ENCODE measurements around the gene SLC25A23. TPM values are rescaled to one million over a fixed set of nuclear protein-coding genes. Genes with fewer than 3 reads are reported as not detected.

Gene SLC25A23
- total RNA-seq, 2 experiments from 2014 or later: 18.6 to 19.2 TPM

- no peak overlapping the region for H3K4me3 Mint-ChIP-seq
- DNase-seq (no peak), ATAC-seq (no peak)
- H3K9me3 Mint-ChIP-seq (ENCODE audit: low read depth): peaks cover 3% of the 10 kb centered on the region
- ChIA-PET POLR2A (interaction anchor here (0.9 to 1.0 kb wide), 3 partner anchors 18 to 443 kb away, joined by 3 to 5 read pairs (median 4); partner anchors contain the start of gene GTF2F1), CTCF (interaction anchor here (0.5 to 1.0 kb wide), 3 partner anchors 22 to 207 kb away, joined by 3 to 5 read pairs (median 4); no protein-coding TSS in a partner anchor)
- H3K27ac Mint-ChIP-seq: no peak overlapping the region
- intact Hi-C loops (cut with DNase I, micrococcal nuclease): no loop called here
- H3K36me3 Mint-ChIP-seq (ENCODE audit: low read depth): peaks cover 60% of the 10 kb centered on the region
- H3K27me3 Mint-ChIP-seq: no peaks in the 10 kb centered on the region
- peaks cover 31% of the 10 kb centered on the region for H3K4me1 Mint-ChIP-seq
Observed at GRCh38 chr19:6421075-6422014, 38.2 kb downstream of the SLC25A23 start.

- intact Hi-C loops (cut with DNase I, micrococcal nuclease): no loop called here
- POLR2A ChIA-PET: no interaction called here
- H3K27ac Mint-ChIP-seq: no peak overlapping the region
- peaks cover 22% of the 10 kb centered on the region for H3K4me1 Mint-ChIP-seq
- CTCF ChIA-PET: no interaction called here
- no peaks in the 10 kb centered on the region for H3K9me3 Mint-ChIP-seq (ENCODE audit: low read depth)
- H3K36me3 Mint-ChIP-seq (ENCODE audit: low read depth): peaks cover 70% of the 10 kb centered on the region
- no peaks in the 10 kb centered on the region for H3K27me3 Mint-ChIP-seq
- ATAC-seq: no peak
- H3K4me3 Mint-ChIP-seq: no peak overlapping the region
- no peak for DNase-seq
Observed at GRCh38 chr19:6418562-6418932, 41.0 kb downstream of the SLC25A23 start.

- CTCF ChIA-PET: no interaction called here
- Mint-ChIP-seq H3K27me3 (no peaks in the 10 kb centered on the region), H3K4me3 (no peak overlapping the region), H3K27ac (no peak overlapping the region), H3K9me3 (ENCODE audit: low read depth) (no peaks in the 10 kb centered on the region), H3K4me1 (peaks cover 17% of the 10 kb centered on the region), H3K36me3 (ENCODE audit: low read depth) (peaks cover 65% of the 10 kb centered on the region)
- DNase-seq: no peak
- intact Hi-C loops (cut with DNase I, micrococcal nuclease): no loop called here
- ATAC-seq: no peak
- POLR2A ChIA-PET: interaction anchor here (1.0 kb wide), 1 partner anchor 7 kb away, joined by 3 read pairs; no protein-coding TSS in a partner anchor
Observed at GRCh38 chr19:6417713-6418561, 41.7 kb downstream of the SLC25A23 start.

GRCh38 chr19:6416658-6417405 is 42.8 kb downstream of the SLC25A23 start:
- intact Hi-C loops (cut with DNase I, micrococcal nuclease): no loop called here
- CTCF ChIA-PET: no interaction called here
- Mint-ChIP-seq H3K9me3 (ENCODE audit: low read depth) (no peaks in the 10 kb centered on the region), H3K27ac (no peak overlapping the region), H3K27me3 (no peaks in the 10 kb centered on the region), H3K4me3 (no peak overlapping the region), H3K36me3 (ENCODE audit: low read depth) (peaks cover 54% of the 10 kb centered on the region), H3K4me1 (peaks cover 5% of the 10 kb centered on the region)
- POLR2A ChIA-PET: interaction anchor here (1.0 kb wide), 1 partner anchor 8 kb away, joined by 3 read pairs; no protein-coding TSS in a partner anchor
- no peak for DNase-seq
- ATAC-seq: no peak

GRCh38 chr19:6415591-6416190 is 43.9 kb downstream of the SLC25A23 start:
- CTCF ChIA-PET: no interaction called here
- ATAC-seq: no peak
- Mint-ChIP-seq H3K9me3 (ENCODE audit: low read depth) (no peaks in the 10 kb centered on the region), H3K36me3 (ENCODE audit: low read depth) (peaks cover 46% of the 10 kb centered on the region), H3K27me3 (no peaks in the 10 kb centered on the region), H3K4me3 (no peak overlapping the region), H3K27ac (no peak overlapping the region), H3K4me1 (peaks cover 2% of the 10 kb centered on the region)
- no peak for DNase-seq
- POLR2A ChIA-PET: interaction anchor here (0.6 kb wide), 1 partner anchor 512 kb away, joined by 3 read pairs; the partner anchor contains the start of gene NDUFA11
- intact Hi-C loops (cut with DNase I, micrococcal nuclease): no loop called here

GRCh38 chr19:6414793-6415590 is 44.6 kb downstream of the SLC25A23 start:
- DNase-seq: no peak
- no peak for ATAC-seq
- Mint-ChIP-seq H3K9me3 (ENCODE audit: low read depth) (no peaks in the 10 kb centered on the region), H3K36me3 (ENCODE audit: low read depth) (peaks cover 39% of the 10 kb centered on the region), H3K4me1 (no peaks in the 10 kb centered on the region), H3K4me3 (no peak overlapping the region), H3K27ac (no peak overlapping the region), H3K27me3 (no peaks in the 10 kb centered on the region)
- CTCF ChIA-PET: no interaction called here
- POLR2A ChIA-PET: no interaction called here
- intact Hi-C loops (cut with DNase I, micrococcal nuclease): no loop called here

GRCh38 chr19:6413721-6414643 is 45.6 kb downstream of the SLC25A23 start:
- Mint-ChIP-seq H3K36me3 (ENCODE audit: low read depth) (peaks cover 30% of the 10 kb centered on the region), H3K9me3 (ENCODE audit: low read depth) (no peaks in the 10 kb centered on the region), H3K4me1 (no peaks in the 10 kb centered on the region), H3K27ac (no peak overlapping the region), H3K4me3 (no peak overlapping the region), H3K27me3 (no peaks in the 10 kb centered on the region)
- CTCF ChIA-PET: no interaction called here
- intact Hi-C loops (cut with DNase I, micrococcal nuclease): no loop called here
- POLR2A ChIA-PET: no interaction called here
- no peak for ATAC-seq
- DNase-seq: no peak

- Mint-ChIP-seq H3K4me1 (no peaks in the 10 kb centered on the region), H3K4me3 (no peak overlapping the region), H3K27me3 (no peaks in the 10 kb centered on the region), H3K9me3 (ENCODE audit: low read depth) (no peaks in the 10 kb centered on the region), H3K36me3 (ENCODE audit: low read depth) (peaks cover 24% of the 10 kb centered on the region), H3K27ac (no peak overlapping the region)
- ChIA-PET POLR2A (no interaction called here), CTCF (no interaction called here)
- intact Hi-C loops (cut with DNase I, micrococcal nuclease): no loop called here
- ATAC-seq (no peak), DNase-seq (no peak)
Observed at GRCh38 chr19:6413291-6413690, 46.3 kb downstream of the SLC25A23 start.

GRCh38 chr19:6412447-6413091 is 47.0 kb downstream of the SLC25A23 start:
- ChIA-PET CTCF (interaction anchor here (0.5 to 1.0 kb wide), 5 partner anchors 16 to 816 kb away, joined by 3 to 4 read pairs (median 3); partner anchors contain the start of gene ALKBH7), POLR2A (no interaction called here)
- Mint-ChIP-seq H3K27me3 (no peaks in the 10 kb centered on the region), H3K36me3 (ENCODE audit: low read depth) (peaks cover 19% of the 10 kb centered on the region), H3K9me3 (ENCODE audit: low read depth) (no peaks in the 10 kb centered on the region), H3K27ac (no peak overlapping the region), H3K4me1 (no peaks in the 10 kb centered on the region), H3K4me3 (no peak overlapping the region)
- ATAC-seq: peak; percentile 89
- DNase-seq: peak; percentile 75
- intact Hi-C loops (cut with DNase I, micrococcal nuclease): no loop called here

All from activated CD4-positive, alpha-beta T cell treated with anti-CD3 and anti-CD28 coated beads for 36 hours (primary cell).